ENCODE data around the gene CHST11. TPM values are rescaled to one million over a fixed set of nuclear protein-coding genes. Genes with fewer than 3 reads are reported as not detected.
A peak's percentile ranks its signal among the peaks of the same experiment; 100 is the strongest.

The CHST11 gene
- total and polyA plus RNA-seq, 7 donors: 0.60 to 22.8 (median 10.0) TPM

- Histone ChIP-seq H3K9me3 (no peaks in the 10 kb centered on the region), H3K4me1 (no peaks in the 10 kb centered on the region), H3K27ac (no peak overlapping the region), H3K36me3 (no peaks in the 10 kb centered on the region), H3K4me3 (no peak overlapping the region), H3K27me3 (peaks cover 0 to 2% (median 0%) of the 10 kb centered on the region in 3 donors)
- intact Hi-C loops (cut with DNase I): no loop called here
- peak; percentile 28 for DNase-seq
- TF ChIP-seq CTCF (IDR thresholded peaks at IDR 0.05) (no peak), POLR2AphosphoS5 (IDR thresholded peaks at IDR 0.05) (no peak), POLR2A (IDR thresholded peaks at IDR 0.05) (no peak), EP300 (IDR thresholded peaks at IDR 0.05) (no peak)
- WGBS, 2 donors: 93 to 94% methylated on average over 10 of the region's 10 CpGs
These were observed 23.7 kb upstream of the CHST11 start for GRCh38 chr12:104433061-104433460.

DNA sequence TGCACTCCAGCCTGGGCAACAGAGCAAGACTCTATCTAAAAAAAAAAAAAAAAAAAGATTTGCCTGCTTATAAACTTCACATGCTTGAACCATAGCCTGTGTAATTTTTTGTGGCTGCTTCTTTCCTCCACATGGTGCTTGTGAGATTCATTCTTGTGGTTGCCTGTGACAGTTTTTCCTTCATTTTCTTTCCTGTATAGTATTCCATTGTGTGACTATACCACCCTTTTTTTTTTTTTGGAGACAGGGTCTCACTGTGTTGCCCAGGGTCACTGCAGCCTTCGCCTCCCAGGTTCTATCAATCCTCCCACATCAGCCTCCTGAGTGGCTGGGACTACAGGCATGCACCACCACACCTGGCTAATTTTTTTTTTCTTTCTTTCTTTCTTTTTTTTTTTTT is 22.6 kb upstream of the CHST11 start:
- DNase-seq: no peak
- TF ChIP-seq CTCF (IDR thresholded peaks at IDR 0.05) (no peak), POLR2A (IDR thresholded peaks at IDR 0.05) (no peak), POLR2AphosphoS5 (IDR thresholded peaks at IDR 0.05) (no peak), EP300 (IDR thresholded peaks at IDR 0.05) (no peak)
- Histone ChIP-seq H3K36me3 (no peaks in the 10 kb centered on the region), H3K27me3 (peaks cover 0 to 2% (median 0%) of the 10 kb centered on the region in 3 donors), H3K9me3 (no peaks in the 10 kb centered on the region), H3K4me3 (no peak overlapping the region), H3K4me1 (no peaks in the 10 kb centered on the region), H3K27ac (no peak overlapping the region)
- 84 to 94% methylated on average over 1 of the region's 1 CpG for WGBS, 2 donors
- intact Hi-C loops (cut with DNase I): no loop called here

DNA sequence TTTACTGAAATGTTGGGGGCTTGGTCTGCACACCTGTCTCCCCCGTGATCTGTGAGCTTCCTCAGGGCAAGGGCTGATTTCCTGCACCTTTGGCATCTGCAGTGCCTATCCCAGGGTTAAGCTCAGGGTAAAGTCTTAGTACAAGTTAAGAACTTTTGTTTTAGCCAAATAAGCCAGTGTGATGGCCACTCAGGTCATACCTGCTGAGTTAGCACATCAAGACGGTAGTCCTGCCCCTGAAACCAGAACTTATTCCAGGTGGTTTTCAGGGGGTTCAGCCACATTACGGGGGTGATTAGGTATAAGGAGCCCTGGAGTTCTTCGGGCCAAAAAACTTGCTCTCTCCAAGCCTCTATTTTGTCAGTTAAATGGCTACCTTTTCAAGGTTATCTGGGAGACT is 21.6 kb upstream of the CHST11 start:
- intact Hi-C loops (cut with DNase I): no loop called here
- Histone ChIP-seq H3K4me1 (no peaks in the 10 kb centered on the region), H3K36me3 (no peaks in the 10 kb centered on the region), H3K27me3 (peaks cover 0 to 2% (median 0%) of the 10 kb centered on the region in 3 donors), H3K4me3 (no peak overlapping the region), H3K9me3 (no peaks in the 10 kb centered on the region), H3K27ac (no peak overlapping the region)
- no peak for DNase-seq
- TF ChIP-seq CTCF (IDR thresholded peaks at IDR 0.05) (no peak), EP300 (IDR thresholded peaks at IDR 0.05) (no peak), POLR2A (IDR thresholded peaks at IDR 0.05) (no peak), POLR2AphosphoS5 (IDR thresholded peaks at IDR 0.05) (no peak)
- WGBS, 2 donors: 63 to 68% methylated on average over 4 of the region's 4 CpGs

- H3K4me3 ChIP-seq: no peak overlapping the region
- H3K27ac ChIP-seq: no peak overlapping the region
- no peaks in the 10 kb centered on the region for H3K36me3 ChIP-seq
- intact Hi-C loops (cut with DNase I): no loop called here
- H3K4me1 ChIP-seq: no peaks in the 10 kb centered on the region
- DNase-seq: peak; percentile 0
- no peak for TF ChIP-seq EP300 (IDR thresholded peaks at IDR 0.05)
- no peak for TF ChIP-seq POLR2A (IDR thresholded peaks at IDR 0.05)
- no peak for TF ChIP-seq CTCF (IDR thresholded peaks at IDR 0.05)
- no peak for TF ChIP-seq POLR2AphosphoS5 (IDR thresholded peaks at IDR 0.05)
- H3K9me3 ChIP-seq: no peaks in the 10 kb centered on the region
- 49 to 75% methylated on average over 3 of the region's 3 CpGs for WGBS, 2 donors
- peaks cover 0 to 2% (median 0%) of the 10 kb centered on the region in 3 donors for H3K27me3 ChIP-seq
These were observed 21.0 kb upstream of the CHST11 start for GRCh38 chr12:104435765-104436164.

- TF ChIP-seq POLR2AphosphoS5 (IDR thresholded peaks at IDR 0.05): no peak
- no peak for TF ChIP-seq EP300 (IDR thresholded peaks at IDR 0.05)
- no peak for TF ChIP-seq POLR2A (IDR thresholded peaks at IDR 0.05)
- no peak for TF ChIP-seq CTCF (IDR thresholded peaks at IDR 0.05)
- H3K27me3 ChIP-seq: peaks cover 0 to 2% (median 0%) of the 10 kb centered on the region in 3 donors
- WGBS, 2 donors: 94% methylated on average over 8 of the region's 8 CpGs
These were observed 20.0 kb upstream of the CHST11 start for GRCh38 chr12:104436790-104437189.

More at GRCh38 chr12:104436790-104437189, 20.0 kb upstream of the CHST11 start:
- no peaks in the 10 kb centered on the region for H3K4me1 ChIP-seq
- H3K36me3 ChIP-seq: no peaks in the 10 kb centered on the region
- H3K9me3 ChIP-seq: no peaks in the 10 kb centered on the region
- H3K4me3 ChIP-seq: no peak overlapping the region
- no peak for DNase-seq
- no peak overlapping the region for H3K27ac ChIP-seq
- intact Hi-C loops (cut with DNase I): no loop called here

All from sigmoid colon (tissue), 7 donors.